Liver (tissue), 3 donors: ENCODE results near the gene PDE4D.

Experiments
- EGR1 ChIP-seq, 2 donors: IDR thresholded peaks; 2 replicates each; pipeline ENCODE4 v1.6.1; 2016 to 2018; ENCODE audit warnings: antibody characterized with exemption in 2 of 2, low read depth in 2 of 2
- FOXA1 ChIP-seq: IDR thresholded peaks from 2 replicates; pipeline ENCODE4 v1.6.1; 2016; ENCODE audit warnings: antibody characterized with exemption
- GABPA ChIP-seq, 2 donors: IDR thresholded peaks in 1 of 2; conservative IDR thresholded peaks in 1 of 2; 2 replicates each; pipeline ENCODE4 v1.6.1; 2016; ENCODE audit warnings: antibody characterized with exemption in 2 of 2, mild to moderate bottlenecking in 1 of 2, moderate library complexity in 1 of 2
- JUND ChIP-seq, 2 donors: IDR thresholded peaks; 2 replicates each; pipeline ENCODE4 v1.6.1; 2016; ENCODE audit warnings: antibody characterized with exemption in 2 of 2
- MAX ChIP-seq: IDR thresholded peaks from 2 replicates; pipeline ENCODE4 v1.6.1; 2016; ENCODE audit warnings: antibody characterized with exemption
- NR2F2 ChIP-seq: IDR thresholded peaks from 2 replicates; pipeline ENCODE4 v1.6.1; 2016; ENCODE audit warnings: antibody characterized with exemption
- REST ChIP-seq: IDR thresholded peaks from 2 replicates; pipeline ENCODE4 v1.6.1; 2016; ENCODE audit warnings: antibody characterized with exemption, mild to moderate bottlenecking
- RXRA ChIP-seq, 2 donors: IDR thresholded peaks; 2 replicates each; pipeline ENCODE4 v1.6.1; 2017 to 2018; ENCODE audit warnings: antibody characterized with exemption in 2 of 2, mild to moderate bottlenecking in 1 of 2
- YY1 ChIP-seq: IDR thresholded peaks from 2 replicates; pipeline ENCODE4 v1.6.1; 2016; ENCODE audit warnings: antibody characterized with exemption, mild to moderate bottlenecking
- ZBTB33 ChIP-seq: IDR thresholded peaks from 2 replicates; pipeline ENCODE4 v1.6.1; 2016; ENCODE audit warnings: antibody characterized with exemption
- TF ChIP-seq, protein P1 (sequence below): fragments of 150-350 bp; IDR thresholded peaks from 2 replicates; pipeline ENCODE4 v1.5.1; 2017; ENCODE audit warnings: improper control_type of control experiment, low read depth, low read length; ENCODE audit not compliant: missing input control
- donor health status: healthy.
- donor health status: healthy.

GRCh38 chr5:59198365-59198764 is 695.2 kb downstream of the PDE4D start:
- TF ChIP-seq, protein P1, sequence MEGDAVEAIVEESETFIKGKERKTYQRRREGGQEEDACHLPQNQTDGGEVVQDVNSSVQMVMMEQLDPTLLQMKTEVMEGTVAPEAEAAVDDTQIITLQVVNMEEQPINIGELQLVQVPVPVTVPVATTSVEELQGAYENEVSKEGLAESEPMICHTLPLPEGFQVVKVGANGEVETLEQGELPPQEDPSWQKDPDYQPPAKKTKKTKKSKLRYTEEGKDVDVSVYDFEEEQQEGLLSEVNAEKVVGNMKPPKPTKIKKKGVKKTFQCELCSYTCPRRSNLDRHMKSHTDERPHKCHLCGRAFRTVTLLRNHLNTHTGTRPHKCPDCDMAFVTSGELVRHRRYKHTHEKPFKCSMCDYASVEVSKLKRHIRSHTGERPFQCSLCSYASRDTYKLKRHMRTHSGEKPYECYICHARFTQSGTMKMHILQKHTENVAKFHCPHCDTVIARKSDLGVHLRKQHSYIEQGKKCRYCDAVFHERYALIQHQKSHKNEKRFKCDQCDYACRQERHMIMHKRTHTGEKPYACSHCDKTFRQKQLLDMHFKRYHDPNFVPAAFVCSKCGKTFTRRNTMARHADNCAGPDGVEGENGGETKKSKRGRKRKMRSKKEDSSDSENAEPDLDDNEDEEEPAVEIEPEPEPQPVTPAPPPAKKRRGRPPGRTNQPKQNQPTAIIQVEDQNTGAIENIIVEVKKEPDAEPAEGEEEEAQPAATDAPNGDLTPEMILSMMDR, result no peak
- TF ChIP-seq MAX, result no peak
- no peak for TF ChIP-seq REST
- TF ChIP-seq YY1, result no peak
- no peak for TF ChIP-seq NR2F2
- no peak for TF ChIP-seq EGR1 (IDR thresholded peaks at IDR 0.05; ENCODE audit: low read depth in 2 of 2)
- TF ChIP-seq FOXA1, result no peak
- no peak for TF ChIP-seq RXRA (IDR thresholded peaks at IDR 0.05)
- no peak for TF ChIP-seq GABPA (IDR thresholded peaks at IDR 0.05 in 1 of 2, conservative IDR thresholded peaks at IDR 0.05 in 1 of 2)
- TF ChIP-seq JUND (IDR thresholded peaks at IDR 0.05), result no peak
- TF ChIP-seq ZBTB33, result no peak
